VCaP (cell line): ENCODE results near the gene SCGB2B2.
"Not testable (repeated sequence)": the region's sequence is repeated elsewhere in the genome, so short reads cannot be mapped to it uniquely, and the experiment has no call there.

Experiments used
- H3K27ac ChIP-seq: fragments of 450-650 bp; 2 replicates; pipeline ENCODE4 v1.5.1; 2017
- TF ChIP-seq, protein P1 (sequence below): fragments of 450-650 bp; conservative IDR thresholded peaks from 2 replicates; pipeline ENCODE4 v1.5.1; 2017; ENCODE audit warnings: mild to moderate bottlenecking, moderate library complexity

The SCGB2B2 gene

DNA sequence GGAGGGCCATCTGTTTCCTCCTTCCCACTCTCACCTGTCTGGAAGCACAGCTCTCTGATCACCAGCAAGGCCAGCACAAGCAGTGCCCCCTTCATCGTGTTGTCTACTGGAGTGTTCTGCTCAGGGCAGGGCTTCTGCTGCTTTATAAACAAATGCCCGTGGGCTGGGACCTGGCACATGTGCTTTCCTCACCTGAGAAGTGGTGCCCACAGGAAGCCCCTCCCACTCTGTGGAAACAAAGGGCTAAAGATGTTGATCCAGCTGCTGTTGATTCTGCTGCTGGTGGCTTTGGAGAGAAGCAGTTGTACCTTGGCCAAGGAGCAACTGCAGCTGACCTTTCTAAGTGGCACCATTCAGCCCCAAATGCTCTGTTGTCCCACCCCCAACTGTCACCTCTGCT, 30.7 kb upstream of the SCGB2B2 start:
- TF ChIP-seq, protein P1, sequence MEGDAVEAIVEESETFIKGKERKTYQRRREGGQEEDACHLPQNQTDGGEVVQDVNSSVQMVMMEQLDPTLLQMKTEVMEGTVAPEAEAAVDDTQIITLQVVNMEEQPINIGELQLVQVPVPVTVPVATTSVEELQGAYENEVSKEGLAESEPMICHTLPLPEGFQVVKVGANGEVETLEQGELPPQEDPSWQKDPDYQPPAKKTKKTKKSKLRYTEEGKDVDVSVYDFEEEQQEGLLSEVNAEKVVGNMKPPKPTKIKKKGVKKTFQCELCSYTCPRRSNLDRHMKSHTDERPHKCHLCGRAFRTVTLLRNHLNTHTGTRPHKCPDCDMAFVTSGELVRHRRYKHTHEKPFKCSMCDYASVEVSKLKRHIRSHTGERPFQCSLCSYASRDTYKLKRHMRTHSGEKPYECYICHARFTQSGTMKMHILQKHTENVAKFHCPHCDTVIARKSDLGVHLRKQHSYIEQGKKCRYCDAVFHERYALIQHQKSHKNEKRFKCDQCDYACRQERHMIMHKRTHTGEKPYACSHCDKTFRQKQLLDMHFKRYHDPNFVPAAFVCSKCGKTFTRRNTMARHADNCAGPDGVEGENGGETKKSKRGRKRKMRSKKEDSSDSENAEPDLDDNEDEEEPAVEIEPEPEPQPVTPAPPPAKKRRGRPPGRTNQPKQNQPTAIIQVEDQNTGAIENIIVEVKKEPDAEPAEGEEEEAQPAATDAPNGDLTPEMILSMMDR = no peak
- H3K27ac ChIP-seq = no peak overlapping the region

DNA sequence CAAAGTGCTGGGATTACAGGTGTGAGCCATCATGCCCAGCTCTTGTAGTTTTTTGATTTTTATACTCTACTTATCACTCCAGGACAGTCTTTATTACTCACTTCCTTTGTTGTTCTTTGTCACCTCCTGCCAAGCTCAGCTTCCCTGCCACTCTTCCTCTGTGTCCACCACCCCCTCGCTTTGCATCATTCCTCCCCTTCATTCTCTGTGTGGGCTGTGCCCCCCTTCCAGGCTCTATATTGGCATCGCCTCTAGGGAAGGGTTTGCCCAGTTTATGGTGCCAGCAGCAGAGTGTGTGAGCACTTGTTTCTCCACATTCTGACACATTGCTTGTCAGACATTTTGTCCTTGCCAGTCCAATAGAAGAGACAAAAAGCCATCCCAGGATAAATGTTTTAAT, 15.6 kb upstream of the SCGB2B2 start:
- H3K27ac ChIP-seq = no peak overlapping the region
- TF ChIP-seq, protein P1 = no peak

DNA sequence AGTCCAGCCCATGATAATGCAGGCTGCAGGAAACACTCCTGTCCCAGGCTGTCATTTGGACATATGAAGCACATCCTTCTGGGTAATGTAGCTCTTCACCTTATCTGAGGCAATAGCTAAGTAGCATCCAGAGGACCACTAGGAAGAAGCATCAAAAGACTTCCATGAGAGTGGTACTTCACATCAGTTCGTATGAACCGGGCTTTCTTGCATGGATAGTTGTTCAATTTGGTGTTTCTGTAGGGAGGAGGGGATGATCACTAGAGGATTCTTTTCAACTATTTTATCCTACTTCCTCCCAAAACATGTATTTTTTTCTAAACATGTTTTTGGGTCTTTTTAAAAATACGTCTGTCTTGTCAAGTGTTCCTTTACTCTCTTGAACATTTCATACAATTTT, 13.4 kb upstream of the SCGB2B2 start:
- H3K27ac ChIP-seq = no peak overlapping the region
- TF ChIP-seq, protein P1 = no peak

DNA sequence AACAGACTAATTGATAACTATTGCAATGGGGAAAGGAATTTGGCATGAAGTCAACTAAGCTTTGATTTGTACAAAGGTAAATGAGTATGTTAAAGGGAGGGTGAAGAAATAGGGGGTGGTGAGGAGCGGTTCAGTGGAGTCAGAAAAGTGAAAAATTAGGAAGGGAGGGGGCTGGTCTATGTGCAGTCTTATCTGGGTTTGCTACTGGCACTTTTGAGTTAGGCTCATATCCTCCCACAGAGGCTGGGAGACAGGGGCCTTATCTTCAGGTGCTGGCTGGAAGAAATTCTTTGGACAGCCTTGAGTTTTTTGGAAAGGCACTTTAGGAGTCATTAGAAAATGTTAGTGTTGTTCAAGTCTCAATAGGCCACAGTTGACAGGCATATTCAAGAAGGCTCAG, 11.6 kb upstream of the SCGB2B2 start:
- no peak overlapping the region for H3K27ac ChIP-seq
- TF ChIP-seq, protein P1 = no peak

DNA sequence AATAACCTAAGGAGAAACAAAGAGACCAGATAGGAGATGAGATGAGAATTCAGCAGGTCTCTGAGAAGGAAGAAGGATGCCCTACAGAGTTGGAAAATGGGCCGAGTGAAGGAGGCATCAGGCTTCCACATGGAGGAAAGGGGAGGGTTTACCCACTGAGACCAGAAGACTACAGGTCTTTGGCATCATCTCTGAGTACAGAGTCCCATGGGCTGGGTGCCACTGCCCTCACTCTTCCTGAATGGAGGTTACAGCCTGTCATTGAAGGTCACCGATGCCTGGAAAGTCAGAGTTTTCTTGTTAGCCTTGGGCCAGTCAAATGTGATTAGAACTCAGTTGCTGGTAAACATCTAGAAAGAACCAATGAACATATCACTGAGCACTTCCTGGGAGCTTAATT, 10.4 kb upstream of the SCGB2B2 start:
- TF ChIP-seq, protein P1 = no peak
- H3K27ac ChIP-seq = no peak overlapping the region

DNA sequence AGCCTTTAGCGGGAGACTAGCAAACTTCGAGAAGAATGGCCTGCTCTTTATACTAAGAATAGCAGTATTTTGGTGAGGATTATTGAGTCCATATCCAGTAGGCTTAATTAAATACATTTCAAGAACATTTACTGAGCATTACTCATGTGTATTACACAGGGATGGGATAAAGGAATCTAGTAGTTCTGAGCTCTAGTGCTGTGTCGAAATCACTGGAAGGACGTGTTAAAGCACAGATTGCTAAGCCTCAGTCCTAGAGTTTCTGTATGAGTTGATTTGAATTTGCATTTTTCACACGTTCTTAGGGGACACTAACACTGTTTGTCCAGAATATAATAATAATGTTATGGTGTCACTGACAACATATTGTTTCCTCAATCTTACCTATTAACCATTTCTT, 9.5 kb upstream of the SCGB2B2 start:
- TF ChIP-seq, protein P1 = no peak
- H3K27ac ChIP-seq = no peak overlapping the region

DNA sequence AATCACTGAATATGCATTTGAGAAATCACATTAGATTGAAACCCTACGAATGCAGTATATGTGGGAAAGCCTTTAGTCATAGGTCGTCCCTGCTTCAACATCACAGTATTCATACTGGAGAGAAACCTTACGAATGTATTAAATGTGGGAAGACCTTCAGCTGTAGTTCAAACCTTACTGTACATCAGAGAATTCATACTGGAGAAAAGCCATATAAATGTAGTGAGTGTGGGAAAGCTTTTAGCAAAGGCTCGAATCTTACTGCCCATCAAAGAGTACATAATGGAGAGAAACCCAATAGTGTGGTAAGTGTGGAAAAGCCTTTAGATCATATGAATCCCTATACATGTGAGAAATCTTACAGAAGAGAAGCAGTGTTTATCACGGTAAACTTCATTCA, 8.3 kb upstream of the SCGB2B2 start:
- not testable (repeated sequence) for H3K27ac ChIP-seq

DNA sequence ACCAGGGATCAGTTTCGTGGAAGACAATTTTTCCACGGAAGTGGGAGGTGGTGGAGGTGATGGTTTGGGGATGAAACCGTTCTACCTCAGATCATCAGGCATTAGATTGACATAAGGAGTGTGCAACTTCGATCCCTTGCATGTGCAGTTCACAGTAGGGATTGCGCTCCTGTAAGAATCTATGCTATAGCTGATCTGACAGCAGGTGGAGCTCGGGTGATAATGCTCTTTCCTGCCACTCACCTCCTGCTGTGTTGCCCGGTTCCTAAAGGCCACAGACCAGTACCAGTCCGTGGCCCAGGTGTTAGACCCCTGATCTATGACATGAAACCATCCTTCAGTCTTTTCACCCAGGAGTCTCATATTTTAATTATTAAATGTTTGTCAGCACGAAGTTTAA, 4.5 kb upstream of the SCGB2B2 start:
- no peak overlapping the region for H3K27ac ChIP-seq
- TF ChIP-seq, protein P1 = no peak
